Upper lobe of left lung (tissue), 6 donors: Measurements from ENCODE around the gene NR1I2. TPM values are rescaled to one million over a fixed set of nuclear protein-coding genes. Genes with fewer than 3 reads are reported as not detected.

Experiments
- ATAC-seq, 2 donors: fragments of 200-7000 bp; cut with Tn5 transposase; one replicate each; pipeline ENCODE4 v1.9.1; 2022; ENCODE audit warnings: mild to moderate bottlenecking in 2 of 2, moderate library complexity in 2 of 2; ENCODE audit not compliant: low FRiP score in 2 of 2
- DNase-seq, 2 donors: peaks; one replicate each; pipeline ENCODE4 v3.0.0-alpha.2; 2019 to 2020
- H3K27ac ChIP-seq, 4 donors: fragments of 200-600 bp; sonication (generic); one replicate each; pipeline ENCODE4 v1.5.1; 2016 to 2019
- H3K27me3 ChIP-seq, 4 donors: fragments of 200-600 bp; sonication (generic); one replicate each; pipeline ENCODE4 v1.5.1; 2017 to 2019
- H3K36me3 ChIP-seq, 4 donors: fragments of 200-600 bp; sonication (generic); one replicate each; pipeline ENCODE4 v1.5.1; 2016 to 2019
- H3K4me1 ChIP-seq, 4 donors: fragments of 200-600 bp; sonication (generic); one replicate each; pipeline ENCODE4 v1.5.1; 2018 to 2019
- H3K4me3 ChIP-seq, 4 donors: fragments of 200-600 bp; sonication (generic); one replicate each; pipeline ENCODE4 v1.5.1; 2017 to 2019; ENCODE audit warnings: mild to moderate bottlenecking in 2 of 4, moderate library complexity in 1 of 4
- H3K9me3 ChIP-seq, 4 donors: fragments of 200-600 bp; sonication (generic); one replicate each; pipeline ENCODE4 v1.5.1; 2018 to 2019
- EP300 ChIP-seq, 4 donors: sonication (generic); formaldehyde crosslinking; IDR thresholded peaks; one replicate each; pipeline ENCODE4 v1.5.1; 2017; ENCODE audit warnings: antibody characterized with exemption in 4 of 4, control low read depth in 2 of 4
- POLR2A ChIP-seq, 4 donors: fragments of 450-650 bp; IDR thresholded peaks; one replicate each; pipeline ENCODE4 v1.5.1; 2016 to 2017; ENCODE audit warnings: antibody characterized with exemption in 4 of 4, mild to moderate bottlenecking in 2 of 4
- POLR2AphosphoS5 ChIP-seq, 2 donors: sonication (generic); formaldehyde crosslinking; IDR thresholded peaks; one replicate each; pipeline ENCODE4 v1.5.1; 2017; ENCODE audit warnings: antibody characterized with exemption in 2 of 2
- WGBS, 2 donors: methylation state at CpG; one replicate each; pipeline ENCODE4 v1.1.5; 2017 to 2018; 5-methylcytosine and 5-hydroxymethylcytosine counted together
- total RNA-seq, 6 donors: library from RNA; depleted of rRNA in 4 of 6; stranded (reverse); fragments of >200 nt in 4 of 6; gene quantifications; one replicate each; pipeline versions ENCODE4 v1.1.0 to v1.2.1, GENCODE V29; 2016 to 2021
- TF ChIP-seq, protein P1 (sequence below), 6 experiments: fragments of 450-650 bp in 4 of 6; fragments of 200-600 bp in 2 of 6; sonication (generic) in 2 of 6; IDR thresholded peaks; one replicate each; pipeline ENCODE4 v1.5.1; 2016 to 2019; ENCODE audit warnings: antibody characterized with exemption in 6 of 6
- donor health status: DM: no; HTN: no; CAD: no; lungs with moderate emphysema.
- donor health status: DM: no; HTN: yes; CAD: no; lungs with severe emphysema.

NR1I2 gene
- total RNA-seq = under 1 TPM in 4 of 6 donors, not detected in 2; 0.22 to 0.46 (median 0.39) TPM

DNA sequence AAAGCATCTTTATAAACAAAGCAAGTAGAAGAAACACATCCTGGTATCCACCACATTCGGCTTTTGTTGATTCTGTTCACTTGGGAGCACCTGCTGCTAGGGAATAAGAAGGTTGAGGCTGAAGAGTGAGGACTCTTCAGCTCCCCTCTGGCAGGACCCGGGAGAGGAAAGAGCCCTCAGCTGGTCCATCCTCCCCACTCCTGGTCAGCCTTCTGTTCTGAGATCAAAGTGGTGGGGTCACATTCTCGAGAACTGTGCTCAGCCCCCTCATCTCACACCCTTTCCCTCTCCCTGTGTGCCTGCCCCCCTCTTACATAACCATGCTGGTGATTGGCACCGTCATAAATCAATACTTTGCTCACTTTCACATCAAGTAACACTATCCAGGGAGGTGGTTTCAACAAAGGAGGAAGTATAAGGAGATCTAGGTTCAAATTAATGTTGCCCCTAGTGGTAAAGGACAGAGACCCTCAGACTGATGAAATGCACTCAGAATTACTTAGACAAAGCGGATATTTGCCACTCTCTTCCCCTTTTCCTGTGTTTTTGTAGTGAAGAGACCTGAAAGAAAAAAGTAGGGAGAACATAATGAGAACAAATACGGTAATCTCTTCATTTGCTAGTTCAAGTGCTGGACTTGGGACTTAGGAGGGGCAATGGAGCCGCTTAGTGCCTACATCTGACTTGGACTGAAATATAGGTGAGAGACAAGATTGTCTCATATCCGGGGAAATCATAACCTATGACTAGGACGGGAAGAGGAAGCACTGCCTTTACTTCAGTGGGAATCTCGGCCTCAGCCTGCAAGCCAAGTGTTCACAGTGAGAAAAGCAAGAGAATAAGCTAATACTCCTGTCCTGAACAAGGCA is at the start of gene NR1I2:
TSS of gene NR1I2 (plus strand) at position 772 of the 869 bp plus-strand sequence.
- no peaks in the 10 kb centered on the region for H3K4me1 ChIP-seq
- no peak for DNase-seq
- H3K27ac ChIP-seq = no peak within 1 kb of the TSS
- H3K4me3 ChIP-seq = no peak within 1 kb of the TSS
- H3K27me3 ChIP-seq = no peaks in the 10 kb centered on the region
- 77 to 80% methylated on average over 10 of the region's 10 CpGs for WGBS, 2 donors
- TF ChIP-seq EP300 (IDR thresholded peaks at IDR 0.05) (no peak), POLR2A (IDR thresholded peaks at IDR 0.05) (no peak), POLR2AphosphoS5 (IDR thresholded peaks at IDR 0.05) (no peak)
- TF ChIP-seq, protein P1, sequence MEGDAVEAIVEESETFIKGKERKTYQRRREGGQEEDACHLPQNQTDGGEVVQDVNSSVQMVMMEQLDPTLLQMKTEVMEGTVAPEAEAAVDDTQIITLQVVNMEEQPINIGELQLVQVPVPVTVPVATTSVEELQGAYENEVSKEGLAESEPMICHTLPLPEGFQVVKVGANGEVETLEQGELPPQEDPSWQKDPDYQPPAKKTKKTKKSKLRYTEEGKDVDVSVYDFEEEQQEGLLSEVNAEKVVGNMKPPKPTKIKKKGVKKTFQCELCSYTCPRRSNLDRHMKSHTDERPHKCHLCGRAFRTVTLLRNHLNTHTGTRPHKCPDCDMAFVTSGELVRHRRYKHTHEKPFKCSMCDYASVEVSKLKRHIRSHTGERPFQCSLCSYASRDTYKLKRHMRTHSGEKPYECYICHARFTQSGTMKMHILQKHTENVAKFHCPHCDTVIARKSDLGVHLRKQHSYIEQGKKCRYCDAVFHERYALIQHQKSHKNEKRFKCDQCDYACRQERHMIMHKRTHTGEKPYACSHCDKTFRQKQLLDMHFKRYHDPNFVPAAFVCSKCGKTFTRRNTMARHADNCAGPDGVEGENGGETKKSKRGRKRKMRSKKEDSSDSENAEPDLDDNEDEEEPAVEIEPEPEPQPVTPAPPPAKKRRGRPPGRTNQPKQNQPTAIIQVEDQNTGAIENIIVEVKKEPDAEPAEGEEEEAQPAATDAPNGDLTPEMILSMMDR (IDR thresholded peaks at IDR 0.05) = no peak
- no peaks in the 10 kb centered on the region for H3K36me3 ChIP-seq
- no peak for ATAC-seq
- peaks cover 0 to under 1% (median under 1%) of the 10 kb centered on the region in 4 donors for H3K9me3 ChIP-seq

DNA sequence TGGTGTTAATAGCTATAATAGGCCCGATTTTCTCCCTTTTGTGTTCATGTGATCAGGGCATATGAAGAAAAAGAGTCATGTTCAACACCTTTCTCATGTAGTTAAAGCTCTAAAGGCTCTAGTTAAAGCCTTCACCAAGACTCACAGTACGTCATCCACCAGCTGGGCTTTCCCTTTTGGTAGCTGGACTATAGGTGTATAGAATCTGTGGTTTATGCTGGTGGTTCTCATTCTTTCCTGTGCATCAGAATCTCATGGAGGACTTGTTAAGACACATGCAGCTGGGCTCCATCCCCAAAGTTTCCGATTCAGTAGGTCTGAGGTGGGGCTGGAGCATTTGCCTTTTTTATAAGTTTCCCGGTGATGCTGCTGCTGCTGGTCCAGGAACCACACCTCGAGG is 48.1 kb upstream of the NR1I2 start:
- H3K9me3 ChIP-seq = no peaks in the 10 kb centered on the region
- WGBS, 2 donors = 91 to 96% methylated on average over 5 of the region's 5 CpGs
- H3K36me3 ChIP-seq = no peaks in the 10 kb centered on the region
- no peak overlapping the region for H3K27ac ChIP-seq
- no peak overlapping the region for H3K4me3 ChIP-seq
- DNase-seq = no peak
- ATAC-seq = no peak
- TF ChIP-seq POLR2AphosphoS5 (IDR thresholded peaks at IDR 0.05) (no peak), POLR2A (IDR thresholded peaks at IDR 0.05) (no peak)
- TF ChIP-seq, protein P1 (IDR thresholded peaks at IDR 0.05) = no peak
- no peaks in the 10 kb centered on the region for H3K27me3 ChIP-seq
- H3K4me1 ChIP-seq = no peaks in the 10 kb centered on the region

DNA sequence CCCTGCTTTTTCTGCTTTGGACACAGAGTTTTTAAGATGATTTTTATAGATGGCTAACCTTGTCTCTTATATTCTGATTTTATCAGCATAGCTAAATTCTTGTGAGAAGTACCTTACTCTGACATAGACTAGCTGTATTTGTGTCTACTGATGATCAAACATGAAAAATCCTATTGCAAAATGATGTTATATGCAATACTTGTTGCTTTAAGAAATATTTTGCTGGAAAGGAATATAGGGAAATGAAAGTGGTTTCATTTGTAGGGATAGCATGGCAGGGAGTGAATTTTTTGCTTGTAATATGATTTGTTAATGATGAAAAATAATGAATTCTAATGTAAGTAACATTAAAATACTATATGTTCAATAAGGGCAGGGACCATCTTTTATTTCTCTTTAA is 43.2 kb upstream of the NR1I2 start:
- H3K36me3 ChIP-seq = no peaks in the 10 kb centered on the region
- no peak for DNase-seq
- H3K4me1 ChIP-seq = no peaks in the 10 kb centered on the region
- TF ChIP-seq, protein P1 (IDR thresholded peaks at IDR 0.05) = no peak
- TF ChIP-seq EP300 (IDR thresholded peaks at IDR 0.05) (no peak), POLR2AphosphoS5 (IDR thresholded peaks at IDR 0.05) (no peak), POLR2A (IDR thresholded peaks at IDR 0.05) (no peak)
- no peaks in the 10 kb centered on the region for H3K27me3 ChIP-seq
- no peak for ATAC-seq
- no peak overlapping the region for H3K4me3 ChIP-seq
- no peaks in the 10 kb centered on the region for H3K9me3 ChIP-seq
- no peak overlapping the region for H3K27ac ChIP-seq

DNA sequence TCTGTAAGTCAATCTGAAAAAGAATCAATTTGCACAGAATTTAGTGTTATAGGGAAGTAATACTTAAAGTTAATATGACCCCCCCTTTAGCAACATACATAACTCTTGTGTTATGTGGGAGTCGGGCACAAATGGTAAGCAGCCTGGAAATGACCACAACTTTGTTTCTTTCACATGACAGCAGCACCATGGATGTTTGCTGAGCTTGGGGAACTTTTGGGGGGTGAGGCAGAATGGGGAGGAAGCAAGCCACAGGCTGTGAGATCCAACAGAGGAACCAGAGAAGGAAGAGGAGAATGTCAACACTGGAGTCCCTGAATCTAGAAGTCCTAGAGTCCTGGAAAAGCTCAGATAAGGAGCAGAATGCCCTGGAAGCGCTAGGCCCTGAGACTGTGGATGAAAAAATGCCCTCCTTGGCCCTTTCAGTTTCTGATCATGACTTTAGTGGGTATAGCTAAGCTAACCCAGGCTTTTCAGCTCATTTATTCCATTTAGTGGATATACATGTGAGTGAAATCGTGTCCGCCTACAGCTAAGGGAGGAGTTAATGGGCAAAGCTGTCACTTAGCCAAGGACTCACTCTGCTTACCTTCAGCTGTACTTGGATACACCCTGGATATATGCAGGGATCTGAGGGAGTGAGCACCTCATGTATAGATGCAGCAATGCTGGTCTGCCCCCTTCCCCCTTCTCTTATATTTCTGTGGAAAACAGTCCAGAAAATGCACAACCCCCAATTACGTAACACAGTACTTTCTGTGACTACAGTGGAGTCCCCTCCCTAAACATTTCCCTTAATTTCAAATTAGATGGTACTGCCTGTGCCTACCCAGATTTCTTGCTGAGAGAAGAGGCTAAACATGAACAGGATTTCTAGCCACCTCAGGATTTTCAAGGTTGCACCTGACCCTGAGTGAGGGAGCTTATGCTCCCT is 40.0 kb upstream of the NR1I2 start:
- H3K36me3 ChIP-seq = no peaks in the 10 kb centered on the region
- no peaks in the 10 kb centered on the region for H3K27me3 ChIP-seq
- H3K9me3 ChIP-seq = no peaks in the 10 kb centered on the region
- DNase-seq (no peak), ATAC-seq (peak in 1 of 2 donors; percentile 17)
- H3K4me1 ChIP-seq = no peaks in the 10 kb centered on the region
- TF ChIP-seq POLR2AphosphoS5 (IDR thresholded peaks at IDR 0.05) (no peak), EP300 (IDR thresholded peaks at IDR 0.05) (no peak), POLR2A (IDR thresholded peaks at IDR 0.05) (no peak)
- TF ChIP-seq, protein P1 (IDR thresholded peaks at IDR 0.05) = no peak
- H3K4me3 ChIP-seq = no peak overlapping the region
- peak overlapping the region in 1 of 4 donors; percentile 9 for H3K27ac ChIP-seq
- 83 to 84% methylated on average over 5 of the region's 5 CpGs for WGBS, 2 donors
